Hippocampal formation (tissue), 2 donors: ENCODE results near the gene HIPK2.

ENCODE experiments used
- DNase-seq, 2 donors: peaks; one replicate each; lab custom pipeline; 2025; lab: John Stamatoyannopoulos, UW

HIPK2 gene

DNA sequence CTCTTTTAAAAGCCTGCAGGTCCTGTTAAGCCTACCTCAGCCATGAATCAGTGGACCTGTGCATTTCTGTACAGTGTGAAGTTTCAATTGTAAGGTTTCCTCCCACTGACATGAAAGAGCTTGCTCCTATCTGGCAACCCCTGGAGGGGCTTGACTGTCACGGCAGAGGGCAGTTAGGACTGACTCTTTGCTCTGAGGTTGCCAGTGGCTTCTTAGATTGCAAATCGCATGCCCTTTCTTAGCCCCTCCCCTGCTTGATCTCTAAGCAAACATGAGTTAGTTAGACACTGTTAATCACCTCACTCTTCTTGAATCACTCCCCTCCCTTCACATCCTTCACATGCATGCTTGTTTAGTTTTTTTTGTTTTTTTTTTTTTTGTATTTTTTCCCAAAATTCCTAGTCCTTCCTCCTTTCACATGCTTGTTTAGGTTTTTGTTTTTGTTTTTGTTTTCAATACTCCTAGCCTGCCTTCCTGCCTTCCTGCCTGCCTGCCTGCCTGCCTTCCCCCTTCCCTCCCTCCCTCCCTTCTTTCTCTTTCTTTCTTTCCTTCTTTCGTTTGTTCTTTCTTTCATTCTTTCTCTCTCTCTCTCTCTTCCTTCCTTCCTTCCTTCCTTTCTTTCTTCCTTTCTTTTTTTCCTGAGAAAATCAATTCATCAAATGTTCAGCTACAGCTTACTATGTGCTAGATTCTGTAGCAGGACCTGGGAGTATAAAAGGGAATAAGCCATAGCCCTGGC lies 6.0 kb upstream of the HIPK2 start:
- DNase-seq = no peak

DNA sequence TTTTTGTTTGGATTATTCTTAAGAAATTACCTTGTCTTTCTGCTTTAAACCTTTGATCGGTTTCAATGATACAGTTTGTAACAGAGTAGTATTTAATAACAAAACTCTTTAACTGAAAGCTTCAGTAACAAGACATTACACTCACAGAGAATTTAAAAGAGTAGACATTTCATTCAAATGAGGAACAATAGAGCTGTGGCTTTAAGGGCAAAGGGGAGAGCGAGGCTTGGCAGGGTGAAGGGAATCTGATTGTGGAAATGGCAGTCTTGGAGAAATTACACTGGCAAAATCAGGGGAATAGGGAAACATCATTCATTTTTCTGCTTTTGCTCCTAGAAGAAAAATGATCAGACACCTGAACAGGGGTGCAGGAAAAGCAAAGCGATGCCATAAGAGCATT lies 5.1 kb upstream of the HIPK2 start:
- no peak for DNase-seq

DNA sequence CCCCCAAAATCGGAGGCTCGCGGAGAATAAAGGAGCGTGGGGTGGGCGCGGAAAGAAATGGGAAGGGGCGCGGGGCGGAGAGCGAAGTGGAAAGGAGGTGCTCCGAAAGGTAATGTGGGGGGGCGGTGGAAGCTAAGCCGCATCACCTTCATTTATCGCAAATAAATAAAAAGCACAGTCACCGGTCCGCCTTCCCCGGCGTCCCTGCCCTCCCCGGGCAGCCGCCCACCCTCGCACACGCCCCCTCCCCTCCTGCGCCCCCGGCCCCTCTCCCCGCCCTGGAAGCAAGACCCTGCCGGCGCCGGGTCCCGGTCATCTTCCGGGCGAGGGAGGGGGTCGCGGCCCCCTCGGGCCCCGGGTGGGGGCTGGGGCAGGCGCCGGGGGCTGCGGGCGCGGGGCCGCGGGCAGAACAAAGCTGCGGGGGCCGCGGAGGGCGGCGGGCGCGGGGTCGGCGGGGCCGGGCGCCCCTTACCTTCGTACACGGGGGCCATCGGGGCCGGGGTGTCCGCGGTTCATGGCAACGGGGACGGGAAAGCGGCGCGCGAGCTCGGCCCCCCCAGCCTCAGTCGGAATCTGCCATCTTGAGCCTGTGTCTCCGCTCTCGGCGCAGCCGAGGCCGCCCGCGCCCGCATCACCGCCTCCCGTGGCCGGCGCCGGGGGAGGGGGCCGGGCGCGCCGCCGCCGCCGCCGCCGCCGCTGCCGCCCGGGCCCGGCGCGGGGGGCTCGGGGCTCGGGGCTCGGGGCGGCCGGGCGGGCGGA lies 486 bp downstream of the HIPK2 start:
- DNase-seq = no peak

DNA sequence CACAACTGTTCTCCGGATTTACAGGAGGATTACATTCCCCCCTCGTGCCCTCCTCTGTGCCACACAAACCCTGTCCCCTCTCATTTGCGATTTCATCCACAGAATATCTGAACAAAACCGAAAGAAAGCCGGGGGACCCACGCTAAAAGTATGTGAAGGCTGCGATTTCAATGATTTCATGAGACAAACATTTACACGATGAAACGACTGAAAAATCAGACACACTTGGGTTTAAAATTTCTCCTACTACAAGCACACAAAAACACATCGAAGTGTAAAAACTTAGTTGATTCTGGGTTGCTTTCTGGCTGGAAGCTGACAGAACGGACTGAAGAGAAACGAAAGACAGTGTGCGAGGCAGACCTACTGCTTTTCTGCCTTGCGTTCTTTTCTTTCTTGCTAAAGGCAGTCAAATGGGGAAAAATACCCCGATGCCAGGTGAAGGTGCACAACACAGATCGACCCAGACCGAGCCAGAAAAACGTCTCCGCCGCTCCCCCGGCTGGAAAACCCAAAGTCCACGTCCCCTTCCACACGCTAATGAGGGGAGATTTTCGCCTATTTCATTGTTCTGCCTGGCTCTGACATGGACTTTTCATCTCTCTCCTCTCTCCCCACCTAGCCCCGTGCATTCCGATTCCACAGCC lies 1.2 kb downstream of the HIPK2 start:
- peak; percentile 38 to 65 for DNase-seq

DNA sequence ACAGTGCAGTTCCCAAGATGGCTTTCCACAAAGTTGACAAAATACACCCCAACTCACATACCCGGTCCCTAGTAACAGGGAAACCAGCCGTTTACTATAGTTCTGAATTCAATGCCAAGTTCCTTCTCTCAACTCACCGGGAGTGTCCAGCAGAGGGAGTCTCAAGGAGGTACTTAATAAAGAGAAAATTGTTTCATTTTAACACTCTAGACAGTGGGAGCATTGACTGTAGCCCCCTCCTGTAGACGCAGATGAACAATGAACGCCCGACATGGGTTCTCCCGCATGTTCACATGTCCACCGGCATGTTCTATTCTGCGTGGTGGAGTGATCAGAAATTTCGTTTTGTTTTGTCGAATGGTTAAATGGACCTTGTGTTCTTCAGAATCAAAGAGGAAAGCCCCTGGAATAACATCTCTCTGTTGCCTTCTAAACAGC lies 1.9 kb downstream of the HIPK2 start:
- peak; percentile 51 to 90 for DNase-seq

DNA sequence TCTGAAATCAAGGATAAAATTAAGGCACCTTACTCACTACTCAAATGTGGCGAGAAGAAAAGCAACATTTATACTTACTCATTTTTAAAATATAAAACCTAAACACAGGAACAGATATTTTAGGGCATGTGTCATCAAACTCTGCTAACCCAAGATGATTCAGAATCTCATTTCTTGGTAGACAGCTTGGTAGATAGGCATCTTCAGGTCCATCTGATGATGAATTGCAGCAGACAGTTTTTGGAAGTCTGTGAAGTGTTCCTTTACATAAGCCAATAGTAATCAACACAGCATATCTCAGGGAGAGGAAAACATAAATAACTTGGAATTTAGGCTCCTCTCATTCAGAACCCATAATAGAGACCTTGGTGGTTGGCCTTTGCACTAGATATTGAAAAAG lies 3.4 kb downstream of the HIPK2 start:
- DNase-seq = no peak

DNA sequence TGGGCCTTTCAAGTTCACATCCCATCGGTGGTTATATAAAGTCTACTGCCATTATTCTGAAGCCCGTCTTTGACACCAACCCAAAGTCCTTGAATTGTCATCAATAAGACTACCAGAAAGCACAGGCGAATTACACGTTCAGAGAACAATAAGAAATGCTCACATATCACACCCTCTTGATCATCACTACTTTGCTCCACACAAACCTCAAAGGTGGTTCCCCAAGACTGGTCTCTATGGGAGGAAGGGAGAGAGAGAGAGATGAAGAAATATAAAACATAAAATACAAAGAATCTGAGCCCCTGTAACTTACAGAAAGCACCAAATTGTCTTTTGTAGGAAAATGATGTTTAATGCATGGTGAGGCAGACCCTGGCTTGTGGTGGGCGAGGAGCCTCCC lies 4.4 kb downstream of the HIPK2 start:
- no peak for DNase-seq

DNA sequence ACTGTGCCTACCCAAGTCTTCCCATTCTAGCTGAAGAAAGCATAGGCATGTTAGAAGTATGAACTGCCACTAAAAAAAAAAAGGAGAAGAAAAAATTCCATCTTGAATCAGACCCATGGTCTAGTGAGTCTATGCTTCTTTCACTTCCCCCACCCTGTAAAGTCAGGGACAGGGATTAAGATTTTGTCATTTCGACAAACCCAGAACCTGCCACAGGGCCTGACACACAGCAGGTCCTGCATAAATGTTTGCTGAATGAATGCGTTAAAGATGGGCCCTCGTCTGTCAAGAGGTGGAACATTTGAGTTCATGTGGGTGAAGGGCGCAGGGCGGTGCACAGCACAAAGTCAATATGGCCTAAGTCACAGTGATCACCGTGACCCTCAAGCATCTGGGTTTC lies 4.9 kb downstream of the HIPK2 start:
- no peak for DNase-seq

DNA sequence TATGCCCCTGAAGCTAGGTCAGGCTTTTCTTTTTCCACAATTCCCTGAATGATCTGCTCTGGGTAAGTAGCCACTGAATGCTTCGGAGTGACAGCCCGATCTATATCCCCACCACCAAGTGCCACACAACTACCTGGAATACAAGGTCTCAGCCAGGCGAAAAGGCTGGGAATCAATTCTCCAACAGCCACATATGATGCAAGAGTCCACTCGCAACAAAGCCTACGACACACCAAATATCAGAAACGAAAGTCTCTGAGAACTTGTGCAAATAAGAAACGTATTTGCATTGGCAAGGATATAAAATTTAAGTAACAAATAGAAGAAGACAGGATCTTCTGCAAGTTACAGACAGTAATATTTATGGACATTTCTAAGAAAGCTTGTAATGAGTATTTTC lies 5.7 kb downstream of the HIPK2 start:
- DNase-seq = no peak

DNA sequence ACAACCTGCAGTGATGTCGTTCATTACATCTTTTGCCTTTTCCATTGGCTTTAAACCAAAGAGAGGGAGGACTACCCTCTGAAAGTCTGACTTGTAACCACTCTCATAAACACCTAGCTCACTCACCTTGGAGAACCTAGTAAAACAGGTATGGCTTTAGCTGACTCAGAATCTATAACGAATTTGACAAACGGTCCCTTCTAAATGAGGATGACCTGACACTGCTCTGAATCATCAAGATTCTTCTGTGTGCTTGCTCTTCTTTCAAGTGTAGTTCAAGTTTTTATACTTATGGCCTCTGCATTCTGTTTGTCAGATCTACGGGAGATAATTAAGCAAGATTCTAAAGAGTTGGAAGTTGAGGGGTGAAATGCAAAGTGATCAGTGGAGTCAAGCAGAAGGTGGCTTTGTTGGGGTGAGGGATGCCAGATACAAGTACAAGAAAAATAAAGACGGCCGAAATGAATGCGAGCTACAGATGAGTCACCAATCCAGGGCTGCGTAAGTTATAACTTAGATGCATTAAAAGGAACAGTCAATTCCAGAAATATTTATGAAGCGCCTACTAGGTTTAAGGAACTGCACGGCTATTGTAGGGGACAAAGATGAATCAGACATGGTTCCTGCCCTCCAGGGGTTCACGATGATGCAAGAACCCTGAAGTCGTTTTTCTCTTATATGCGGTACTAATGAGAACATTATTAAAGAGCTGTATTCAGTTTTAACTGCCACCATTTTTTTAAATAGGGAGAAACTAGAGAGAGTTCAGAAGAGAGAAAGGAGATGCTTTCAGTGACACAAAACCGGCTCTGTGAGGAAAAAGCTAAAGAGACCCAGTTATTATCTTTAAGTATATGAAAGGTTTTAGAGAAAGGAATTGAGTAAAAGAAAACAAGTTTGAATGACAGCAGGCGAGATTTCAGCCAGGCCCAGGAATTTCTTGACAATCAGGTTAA lies 6.5 kb downstream of the HIPK2 start:
- DNase-seq = no peak

DNA sequence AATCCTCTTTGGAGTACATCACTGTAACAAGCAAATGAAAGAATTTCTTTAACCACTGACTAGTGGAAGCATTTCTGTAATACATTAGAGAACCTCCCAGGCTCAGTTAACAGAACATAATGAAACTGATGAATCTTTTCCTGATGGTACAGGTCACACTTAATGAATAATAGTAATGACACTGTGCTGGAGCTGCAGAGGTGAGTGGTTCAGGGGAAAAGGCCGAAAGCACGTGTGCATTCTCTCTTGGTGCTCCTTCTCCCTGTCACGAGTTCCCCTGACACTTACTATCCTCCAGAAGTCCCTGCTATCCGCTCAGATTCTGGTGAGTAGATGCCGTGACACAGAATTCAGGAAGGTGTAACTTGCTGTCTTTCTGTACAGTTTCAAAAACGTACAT lies 8.0 kb downstream of the HIPK2 start:
- no peak for DNase-seq

DNA sequence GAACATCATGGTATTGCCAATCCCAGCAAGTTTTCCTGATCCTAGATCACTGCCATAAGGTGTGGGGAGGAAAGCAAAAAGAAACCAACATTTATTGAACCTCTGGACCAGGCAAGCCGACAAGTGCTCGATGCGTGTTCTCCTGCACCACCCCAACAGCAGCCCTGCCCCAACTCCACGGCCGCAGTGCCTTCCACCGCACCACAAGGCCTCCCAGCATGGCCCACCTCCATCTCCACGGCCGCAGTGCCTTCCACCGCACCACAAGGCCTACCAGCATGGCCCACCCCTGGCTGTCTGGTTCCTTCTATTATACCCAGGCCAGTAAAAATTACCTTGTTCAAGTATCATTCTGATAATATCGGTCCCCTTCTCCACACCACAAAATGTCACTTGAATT lies 8.7 kb downstream of the HIPK2 start:
- no peak for DNase-seq

DNA sequence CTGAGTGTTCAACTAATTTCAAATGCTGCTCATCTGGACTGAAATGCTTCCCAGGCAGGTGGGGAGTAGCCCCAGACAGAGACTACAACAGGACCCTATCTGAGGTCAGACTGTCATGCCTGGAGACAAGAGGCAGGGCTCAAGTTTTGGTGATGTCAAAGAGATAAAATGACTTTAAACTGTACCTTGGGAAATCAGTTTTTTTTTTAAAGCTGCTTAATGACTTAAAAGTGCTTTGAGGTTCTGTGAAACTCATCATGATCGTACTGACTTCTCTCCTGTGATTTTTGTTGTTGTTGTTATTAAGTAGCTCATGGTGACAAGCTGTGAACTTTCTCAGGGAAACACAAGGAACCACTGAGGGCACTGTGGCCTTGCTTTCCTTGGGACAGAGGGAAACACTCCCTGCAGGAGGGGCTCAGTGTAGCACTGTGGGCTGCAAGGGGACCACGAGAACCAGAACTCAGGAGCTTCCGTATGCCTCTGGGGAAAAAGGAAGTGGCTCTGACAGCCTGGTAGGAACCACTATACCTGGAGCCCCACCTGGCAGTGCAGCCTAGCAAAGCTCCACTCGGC lies 9.5 kb downstream of the HIPK2 start:
- DNase-seq = no peak

DNA sequence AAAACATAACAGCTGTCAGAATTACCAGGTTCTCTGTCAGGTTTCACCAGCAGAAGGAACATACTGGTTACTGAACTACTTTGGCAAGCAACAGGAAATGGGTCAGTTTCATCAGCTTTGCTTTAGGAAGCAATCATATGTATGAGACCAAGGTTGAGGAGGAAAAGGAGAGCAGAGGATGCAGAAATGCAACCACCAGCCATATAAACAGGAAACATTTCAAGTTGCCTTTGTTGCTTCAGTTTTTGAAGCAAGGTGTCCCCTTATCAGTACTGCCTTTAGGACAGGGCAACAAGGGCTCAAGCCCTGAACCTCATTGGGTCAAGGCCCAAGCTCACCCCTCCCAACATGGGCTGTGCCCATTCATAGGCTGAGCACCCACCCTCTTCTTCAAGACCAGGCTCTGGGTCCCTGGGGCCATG lies 10.2 kb downstream of the HIPK2 start:
- DNase-seq = no peak

DNA sequence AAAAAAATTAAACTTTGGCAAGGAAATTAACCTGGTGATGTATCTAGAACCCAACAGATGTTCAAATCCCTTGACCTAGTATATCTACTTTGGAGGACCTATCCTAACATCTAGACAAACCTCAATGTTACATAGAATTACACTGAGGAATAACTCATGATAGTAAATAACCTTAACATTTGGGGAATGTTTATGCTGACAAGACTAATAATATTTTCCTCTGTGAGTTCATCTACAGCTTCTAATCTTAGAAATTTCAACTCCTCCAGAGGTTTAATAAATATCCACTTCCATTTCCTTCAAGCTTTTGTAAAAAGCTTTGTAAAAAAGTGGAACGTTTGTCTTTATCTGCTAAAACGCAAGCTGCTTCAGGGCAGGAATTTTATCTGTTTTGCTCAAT lies 12.7 kb downstream of the HIPK2 start:
- no peak for DNase-seq

DNA sequence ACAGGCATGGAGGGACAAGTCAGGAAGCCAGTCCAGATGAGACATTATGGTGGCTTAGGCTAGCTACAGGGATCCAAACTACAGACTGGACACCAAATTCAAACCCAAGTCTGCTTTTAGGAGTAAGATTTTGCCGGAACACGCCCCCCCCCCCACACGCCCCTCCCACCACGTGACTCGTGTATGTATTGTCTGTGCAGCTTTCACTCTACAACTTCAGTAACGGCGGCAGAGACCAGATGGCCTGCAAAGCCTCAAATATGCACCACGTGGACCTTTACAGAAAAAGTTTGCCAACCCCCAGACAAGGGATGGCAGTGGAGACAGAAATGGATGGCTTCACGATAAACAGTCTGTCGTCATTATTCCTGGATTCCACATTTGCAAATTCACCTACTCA lies 14.5 kb downstream of the HIPK2 start:
- DNase-seq = no peak

DNA sequence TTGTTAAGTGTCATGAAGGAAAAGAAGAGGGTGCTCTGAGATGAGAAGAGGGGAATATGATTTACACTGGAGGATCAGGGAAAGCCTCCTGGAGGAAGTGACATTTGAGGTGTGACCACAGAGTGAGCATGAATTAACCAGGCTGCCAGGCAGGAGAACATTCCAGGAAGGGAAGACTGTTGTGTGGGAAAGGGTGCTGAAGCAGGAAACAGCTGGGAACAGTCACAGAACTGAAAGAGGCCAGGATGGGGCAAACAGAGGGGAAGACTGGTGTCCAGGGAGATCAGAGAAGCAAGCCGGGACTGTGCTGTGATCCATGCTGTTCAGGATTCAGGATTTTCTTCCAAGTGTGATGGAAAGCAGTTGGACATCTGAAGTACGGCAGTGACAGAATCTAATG lies 14.9 kb downstream of the HIPK2 start:
- no peak for DNase-seq

DNA sequence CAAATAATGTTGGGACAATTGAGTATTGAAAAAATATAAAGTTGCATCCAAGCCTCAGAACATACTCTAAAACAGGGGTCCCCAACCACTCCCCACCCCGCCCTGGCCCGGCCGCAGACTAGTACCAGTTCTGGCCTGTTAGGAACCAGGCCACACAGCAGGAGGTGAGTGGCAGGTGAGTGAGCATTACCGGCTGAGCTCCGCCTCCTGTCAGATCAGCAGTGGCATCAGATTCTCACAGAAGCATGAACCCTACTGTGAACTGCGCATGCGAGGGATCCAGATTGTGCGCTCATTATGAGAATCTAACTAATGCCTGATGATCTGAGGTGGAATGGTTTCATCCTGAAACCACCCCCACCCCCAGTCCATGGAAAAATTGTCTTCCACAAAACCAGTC lies 19.4 kb downstream of the HIPK2 start:
- DNase-seq = no peak

DNA sequence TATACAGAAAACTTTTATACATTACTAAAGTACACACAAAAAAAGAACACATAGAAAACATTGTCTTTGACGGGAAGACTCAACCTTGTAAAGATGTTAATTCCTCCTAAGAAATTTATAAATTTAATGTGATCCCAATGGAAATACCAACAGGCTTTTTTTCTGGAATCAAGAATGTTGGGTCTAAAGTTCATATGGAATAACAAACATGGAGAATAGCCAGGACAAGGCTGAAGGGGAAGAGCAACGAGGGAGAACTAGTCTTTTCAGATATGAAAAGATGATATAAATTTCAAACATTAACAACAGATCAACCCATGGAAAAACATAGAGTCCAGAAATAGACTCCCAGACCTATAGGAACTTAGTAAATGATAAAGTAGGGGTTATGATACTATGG lies 19.8 kb downstream of the HIPK2 start:
- no peak for DNase-seq

DNA sequence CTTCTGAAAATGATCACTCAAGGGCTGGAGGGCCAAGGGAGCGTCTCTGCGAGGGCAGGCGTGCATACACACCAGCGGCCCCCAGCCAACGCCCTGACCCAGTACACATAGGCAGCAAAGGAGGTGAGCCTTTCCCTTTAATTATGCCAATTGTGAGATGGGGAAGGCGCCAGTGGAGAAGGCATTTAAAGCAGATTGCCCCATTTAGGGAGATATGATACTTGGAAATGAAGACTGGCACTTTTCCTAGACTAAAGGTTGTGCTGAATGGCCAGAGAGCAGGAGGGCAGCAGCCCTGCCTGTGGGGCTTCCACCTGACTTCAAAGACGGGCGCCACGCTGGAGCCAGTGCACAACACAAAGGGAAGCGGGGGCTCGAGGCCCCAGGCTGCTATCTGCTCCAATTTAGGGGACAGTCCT lies 24.1 kb downstream of the HIPK2 start:
- no peak for DNase-seq

DNA sequence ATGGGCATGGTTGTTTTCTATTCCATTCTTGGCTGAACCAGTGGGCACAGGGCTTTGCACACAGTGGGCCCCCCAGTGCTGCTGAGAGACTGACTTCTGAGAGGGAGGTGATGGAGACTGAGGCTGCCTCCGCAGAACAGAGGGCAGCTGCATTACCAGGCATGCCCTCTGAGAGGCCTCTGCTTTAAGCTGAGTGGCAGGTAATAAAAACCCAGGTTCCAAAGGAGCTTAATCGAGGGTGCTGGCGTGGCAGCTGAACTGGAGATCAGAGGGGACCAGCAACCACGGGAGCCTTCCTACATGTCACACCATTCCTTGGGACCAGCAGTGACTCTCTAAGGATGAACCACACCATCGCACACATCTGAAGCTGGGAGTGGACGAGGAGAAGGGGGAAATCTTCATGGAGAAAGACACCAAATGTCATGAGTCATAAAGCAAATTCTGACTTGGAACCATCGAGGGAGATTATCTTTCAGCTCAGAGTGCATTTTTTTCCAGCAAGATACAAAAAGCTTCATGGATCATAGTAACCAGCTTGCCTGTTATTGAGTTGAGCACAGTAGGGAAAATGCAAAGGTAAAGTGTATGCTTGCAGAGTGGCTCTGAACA lies 24.6 kb downstream of the HIPK2 start:
- no peak for DNase-seq
